Measurements from ENCODE around the gene MAP7D1.
"Not testable (repeated sequence)": the region's sequence is repeated elsewhere in the genome, so short reads cannot be mapped to it uniquely, and the experiment has no call there.

Gene MAP7D1

GRCh38 chr1:36154335-36154734, 1.6 kb upstream of the MAP7D1 start:
- no peak for DNase-seq

DNA sequence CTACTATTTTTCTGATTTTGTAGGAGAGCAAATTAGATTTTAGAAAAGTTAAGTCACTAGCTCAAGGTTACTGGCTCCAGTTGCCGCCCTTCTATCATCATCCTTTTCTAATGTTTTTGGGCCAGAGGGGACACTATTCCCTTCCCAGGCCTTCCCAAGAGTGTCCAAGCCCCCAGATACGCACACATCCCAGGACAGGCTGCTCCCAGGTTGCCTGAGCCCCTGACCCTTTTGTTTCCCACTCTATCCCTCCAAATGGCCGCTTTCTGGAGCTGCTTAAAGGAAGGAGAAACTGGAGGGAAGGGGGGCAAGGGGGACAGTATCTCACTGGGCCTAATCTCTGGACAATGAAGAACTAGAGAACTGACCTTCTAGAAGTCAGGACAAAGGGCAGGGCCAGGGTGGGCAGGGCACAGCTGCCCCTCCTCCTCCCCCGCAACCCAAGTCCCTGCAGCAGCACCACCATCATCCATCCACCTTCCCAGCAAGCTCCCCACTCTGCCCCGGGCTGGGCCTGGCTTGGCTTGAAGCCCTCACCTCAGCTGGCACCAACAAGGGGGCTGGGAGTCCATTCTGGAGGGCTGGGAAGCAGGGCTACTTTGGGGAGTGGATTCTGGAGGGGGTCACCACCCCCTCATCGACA, 1.1 kb upstream of the MAP7D1 start:
- DNase-seq: no peak

DNA sequence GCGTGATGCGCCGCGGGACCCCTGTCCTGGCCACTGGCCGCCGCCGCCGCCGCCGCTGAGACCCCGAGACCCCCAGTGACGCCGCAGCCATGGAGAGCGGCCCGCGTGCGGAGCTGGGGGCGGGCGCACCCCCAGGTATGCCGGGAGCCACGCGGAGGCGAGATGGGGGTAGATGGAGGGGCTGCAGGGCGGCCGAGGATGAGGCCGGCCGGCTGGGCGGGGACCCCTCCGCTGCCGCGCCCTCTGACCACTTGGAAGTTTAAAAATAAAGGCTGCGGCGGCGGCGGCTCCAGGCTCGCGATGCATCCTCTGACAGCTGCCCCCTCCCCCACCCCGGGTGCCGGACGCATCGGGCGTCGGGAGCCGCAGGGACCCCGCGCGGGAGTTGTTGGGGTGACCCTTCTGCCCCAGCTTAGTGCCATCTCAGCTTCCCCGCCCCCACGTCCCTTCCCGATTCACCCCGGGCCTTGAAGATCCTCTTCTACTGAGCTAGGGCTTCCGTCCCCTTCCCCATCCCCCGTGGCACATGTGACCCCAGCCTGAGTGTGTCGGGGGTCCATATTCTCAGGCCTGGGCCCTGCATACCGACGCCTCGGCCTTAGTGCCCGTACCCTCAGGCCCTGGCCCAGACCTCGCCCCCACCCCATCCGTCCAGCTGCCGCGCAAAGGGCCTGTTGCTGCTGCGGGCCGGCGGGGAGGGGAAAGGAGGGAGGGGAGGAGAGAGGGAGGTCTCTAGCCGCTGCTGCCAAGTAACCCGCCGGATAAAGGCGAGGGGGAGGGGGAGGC, 562 bp downstream of the MAP7D1 start:
- peak; percentile 68 for DNase-seq

- DNase-seq: no peak
Measured at GRCh38 chr1:36157115-36157903, 1.3 kb downstream of the MAP7D1 start.

GRCh38 chr1:36157973-36158826, 2.2 kb downstream of the MAP7D1 start:
- DNase-seq: no peak

GRCh38 chr1:36158827-36159252, 2.9 kb downstream of the MAP7D1 start:
- not testable (repeated sequence) for DNase-seq

- DNase-seq: no peak
Measured at GRCh38 chr1:36159614-36160387, 3.8 kb downstream of the MAP7D1 start.

DNA sequence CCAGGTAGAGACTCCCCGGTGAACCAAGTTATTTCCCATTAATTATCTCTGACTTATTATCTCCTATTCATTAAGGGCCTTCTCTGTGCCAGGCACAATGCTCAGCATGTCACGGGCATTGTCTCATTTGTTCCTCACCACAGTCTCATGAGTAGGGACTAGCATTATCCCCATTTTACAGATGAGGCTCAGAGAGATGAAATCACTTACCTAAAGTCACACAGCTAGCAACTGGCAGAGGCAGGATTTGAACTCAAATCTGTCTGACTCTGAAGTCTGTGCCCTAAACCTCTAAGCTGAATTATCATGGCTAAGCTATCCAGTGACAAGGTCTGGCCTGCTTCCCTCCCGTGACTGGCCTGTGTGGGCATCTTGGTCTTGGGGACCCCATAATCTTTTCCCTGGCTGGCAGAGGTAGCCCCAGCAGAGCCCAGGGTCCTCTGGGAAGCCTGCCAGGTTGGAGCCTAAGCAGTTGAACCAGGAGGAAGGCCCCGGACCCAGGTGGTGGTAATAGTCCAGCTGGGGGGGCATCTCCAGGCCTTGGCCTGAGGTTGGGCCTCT, 4.5 kb downstream of the MAP7D1 start:
- DNase-seq: no peak

DNA sequence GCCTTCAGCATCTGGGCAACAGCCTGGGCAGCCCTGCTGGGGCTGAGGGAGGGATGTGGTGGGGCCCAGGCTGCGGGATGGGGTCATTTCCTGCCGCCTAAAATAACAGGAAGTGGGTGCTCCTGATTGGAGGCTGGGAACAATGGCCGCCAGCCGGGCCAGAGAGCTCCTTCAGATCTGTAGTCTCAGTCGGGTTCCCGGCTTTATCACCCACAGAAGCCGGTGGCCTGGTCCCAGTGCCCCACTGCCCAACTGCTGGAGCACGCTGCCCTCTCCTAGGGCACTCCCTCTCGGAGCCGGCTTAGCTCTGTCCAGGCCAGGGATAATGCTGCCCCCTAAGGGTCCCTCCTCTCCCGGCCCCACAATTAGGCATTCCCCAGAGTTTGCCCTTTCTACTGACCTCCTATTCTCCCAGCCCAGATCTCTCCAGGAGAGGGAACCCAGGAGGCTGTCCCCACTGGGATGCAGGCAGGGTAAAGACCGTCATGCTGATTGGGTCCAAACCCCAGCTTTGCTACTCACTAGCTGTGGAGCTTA, 5.1 kb downstream of the MAP7D1 start:
- peak; percentile 45 for DNase-seq

DNA sequence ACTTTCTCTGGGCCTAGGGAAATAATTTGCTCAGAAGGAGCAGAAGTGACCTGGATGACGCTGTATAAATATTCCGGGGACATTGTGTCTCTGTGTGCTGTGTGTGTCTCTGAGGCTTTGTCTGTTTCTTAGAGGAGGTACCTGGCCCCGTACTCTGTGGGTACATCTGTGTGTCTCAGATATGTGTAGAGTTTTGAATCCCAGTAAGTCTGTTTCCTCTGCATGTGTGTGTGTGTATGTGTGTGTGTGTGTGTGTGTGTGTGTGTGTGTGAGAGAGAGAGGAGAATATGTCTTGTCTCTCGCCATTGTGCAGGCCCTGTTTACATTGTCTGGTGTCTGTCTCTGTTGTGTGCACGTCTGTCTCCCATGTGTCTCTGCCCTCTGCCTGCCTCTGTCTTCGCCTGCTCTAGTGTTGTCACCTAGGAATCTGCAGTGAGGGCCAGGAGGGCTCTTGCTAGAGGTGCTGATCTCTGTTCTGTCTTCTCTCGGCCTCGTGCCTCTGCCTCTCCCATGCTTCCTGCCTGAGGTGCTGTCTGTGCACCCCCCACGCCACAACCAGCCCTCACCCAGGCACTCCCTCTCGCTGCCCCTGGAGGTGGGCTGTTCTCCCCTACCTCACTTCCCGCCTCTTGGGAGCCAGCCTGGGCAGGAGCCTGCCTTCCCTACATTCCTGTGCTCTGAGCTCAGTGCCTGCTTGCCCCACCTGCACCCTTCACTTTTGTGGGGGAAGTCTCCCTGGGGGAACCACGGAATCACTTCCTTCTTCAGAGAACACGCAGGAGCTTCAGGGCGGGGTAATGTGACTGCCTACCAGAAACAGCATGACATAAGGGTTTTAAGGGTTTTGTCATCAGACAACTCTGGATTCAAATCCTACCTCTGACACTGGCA, 5.9 kb downstream of the MAP7D1 start:
- DNase-seq: peak; percentile 47

DNA sequence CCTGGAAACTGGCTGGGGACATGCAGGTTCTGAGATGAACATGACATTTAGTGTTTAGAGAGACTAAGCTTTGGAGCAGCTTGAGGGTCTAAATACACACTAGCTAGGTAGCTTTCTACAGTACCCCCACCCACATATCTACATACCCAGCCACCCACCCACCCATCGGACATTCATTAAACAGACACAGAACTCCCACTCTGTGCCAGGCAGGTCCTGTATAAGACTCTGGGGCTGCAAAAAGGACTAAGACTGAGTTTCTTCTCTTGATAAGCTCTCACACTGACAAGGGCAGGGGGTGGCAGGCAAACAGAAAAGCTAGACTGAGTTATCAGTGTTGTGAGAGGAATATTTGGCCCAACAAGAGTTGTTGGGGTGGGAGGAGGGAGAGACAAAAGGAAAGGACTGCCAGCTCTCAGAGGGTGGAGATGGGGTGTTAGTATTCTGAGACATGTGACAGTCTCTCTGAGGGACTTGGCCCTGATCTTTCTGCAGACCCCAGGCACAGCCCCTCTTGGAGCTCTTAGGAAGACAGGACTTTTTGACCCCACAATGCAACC, 6.8 kb downstream of the MAP7D1 start:
- DNase-seq: no peak

DNA sequence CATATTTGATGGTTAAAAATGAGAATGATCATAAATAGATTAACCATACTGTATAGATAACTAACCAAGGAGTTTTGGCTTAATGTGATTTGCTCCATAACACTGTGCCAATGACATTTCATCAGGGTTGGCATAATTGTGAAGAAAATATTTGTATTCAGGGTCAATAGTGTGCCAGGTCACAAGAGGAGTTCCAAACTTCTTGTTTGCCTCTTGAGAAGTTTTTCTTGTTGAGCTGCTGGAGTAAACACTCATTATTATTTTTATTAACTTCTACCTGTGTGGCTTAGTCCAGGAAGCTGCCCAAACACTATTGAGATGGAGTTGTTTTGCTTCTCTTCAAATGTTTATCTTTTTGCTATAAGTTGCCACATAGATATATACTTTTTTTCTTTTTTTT, 7.5 kb downstream of the MAP7D1 start:
- no peak for DNase-seq

- no peak for DNase-seq
Measured at GRCh38 chr1:36164361-36164760, 8.4 kb downstream of the MAP7D1 start.

DNA sequence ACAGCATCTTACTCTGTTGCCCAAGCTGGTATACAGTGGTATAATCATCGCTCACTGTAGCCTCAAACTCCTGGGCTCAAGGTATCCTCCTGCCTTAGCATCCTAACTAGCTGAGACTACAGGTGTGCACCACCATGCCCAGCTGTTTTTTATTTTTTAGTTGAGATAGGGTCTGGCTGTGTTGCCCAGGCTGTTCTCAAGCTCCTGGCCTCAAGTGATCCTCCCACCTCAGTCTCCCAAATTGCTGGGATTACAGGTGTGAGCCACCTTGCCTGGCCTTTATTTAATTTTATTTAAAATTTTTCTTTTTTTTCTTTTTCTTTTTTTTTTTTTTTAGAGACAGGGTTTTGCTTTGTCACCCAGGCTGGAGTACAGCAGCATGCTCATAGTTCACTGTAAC, 9.2 kb downstream of the MAP7D1 start:
- DNase-seq: no peak

DNA sequence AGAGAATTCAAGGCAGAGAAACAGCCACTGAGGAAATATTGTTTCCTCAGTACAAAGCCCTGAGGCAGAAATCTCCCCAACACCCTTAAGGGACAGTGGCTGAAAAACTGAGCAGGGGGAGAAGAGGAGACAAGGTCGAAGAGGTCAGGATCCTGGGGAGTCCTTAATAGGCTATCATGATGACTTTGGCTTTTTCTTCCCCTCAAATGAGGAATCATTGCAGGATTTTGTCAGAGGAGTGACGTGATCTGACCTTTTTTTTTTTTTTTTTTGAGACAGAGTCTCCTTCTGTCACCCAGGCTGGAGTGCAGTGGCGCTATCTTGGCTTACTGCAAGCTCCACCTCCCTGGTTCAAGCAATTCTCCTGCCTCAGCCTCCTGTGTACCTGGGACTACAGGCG, 10.2 kb downstream of the MAP7D1 start:
- DNase-seq: no peak

DNA sequence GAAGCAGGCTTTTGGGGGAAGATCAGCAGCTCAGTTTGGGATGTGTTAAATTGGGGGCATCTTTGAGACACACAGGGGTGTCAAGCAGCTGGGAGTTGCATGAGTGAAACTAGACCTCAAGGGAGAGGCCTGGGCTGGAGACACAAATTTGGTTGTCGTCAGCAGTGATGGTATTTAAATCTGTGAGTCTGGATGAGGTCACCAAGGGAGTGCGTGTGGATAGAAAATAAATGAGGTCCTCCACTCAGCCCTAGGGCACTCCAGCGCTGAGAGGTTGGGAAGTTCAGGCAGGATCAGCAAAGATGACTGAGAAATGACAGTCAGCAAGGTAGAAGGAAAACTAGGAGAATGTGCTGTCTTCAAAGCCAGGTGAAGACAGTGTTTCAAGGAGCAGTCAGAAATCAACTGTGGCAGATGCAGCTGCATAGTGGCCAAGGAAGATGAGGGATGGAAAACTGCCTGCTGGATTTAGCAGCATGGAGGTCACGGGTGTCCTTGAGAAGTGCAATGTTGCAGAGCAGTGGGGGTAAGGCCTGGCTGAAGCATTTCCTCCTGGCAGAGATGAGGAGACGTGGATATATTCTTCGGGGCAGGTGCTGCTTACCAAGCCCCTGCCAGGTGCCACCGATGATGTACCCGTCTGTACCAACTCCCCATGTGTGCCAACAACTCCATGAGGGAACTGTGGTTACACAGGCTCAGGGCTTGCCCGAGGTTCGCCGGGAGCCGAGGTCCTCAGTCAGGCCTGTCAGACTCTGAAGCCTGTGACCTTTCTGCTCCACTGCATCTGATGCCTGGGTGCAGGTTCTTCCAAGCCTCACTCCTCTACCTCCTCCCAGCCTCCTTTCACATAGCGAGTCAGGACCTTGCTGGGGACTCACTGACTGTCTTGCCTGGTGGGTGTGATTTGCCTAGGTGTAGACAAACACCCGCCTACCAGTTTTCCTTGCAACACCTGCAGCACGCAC, 11.3 kb downstream of the MAP7D1 start:
- no peak for DNase-seq

DNA sequence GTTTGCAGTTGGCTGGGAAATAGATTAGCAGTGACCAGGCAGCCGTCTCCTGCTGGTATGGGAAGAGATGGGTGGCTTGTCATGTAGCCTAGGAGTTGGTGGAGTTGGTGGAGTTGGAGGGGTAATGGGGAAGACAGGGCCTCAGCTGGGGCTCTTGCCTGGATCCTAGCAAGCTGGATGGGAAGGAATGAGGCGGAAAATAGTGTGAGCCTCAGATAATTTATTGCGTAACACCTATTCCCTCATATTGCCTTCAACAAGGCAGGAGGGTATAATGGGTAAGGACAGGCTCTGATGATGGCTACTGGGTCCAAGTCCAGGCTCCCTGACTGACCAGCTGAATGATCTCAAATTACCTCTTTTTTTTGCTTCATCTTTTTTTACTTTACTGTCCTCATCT, 12.6 kb downstream of the MAP7D1 start:
- no peak for DNase-seq

DNA sequence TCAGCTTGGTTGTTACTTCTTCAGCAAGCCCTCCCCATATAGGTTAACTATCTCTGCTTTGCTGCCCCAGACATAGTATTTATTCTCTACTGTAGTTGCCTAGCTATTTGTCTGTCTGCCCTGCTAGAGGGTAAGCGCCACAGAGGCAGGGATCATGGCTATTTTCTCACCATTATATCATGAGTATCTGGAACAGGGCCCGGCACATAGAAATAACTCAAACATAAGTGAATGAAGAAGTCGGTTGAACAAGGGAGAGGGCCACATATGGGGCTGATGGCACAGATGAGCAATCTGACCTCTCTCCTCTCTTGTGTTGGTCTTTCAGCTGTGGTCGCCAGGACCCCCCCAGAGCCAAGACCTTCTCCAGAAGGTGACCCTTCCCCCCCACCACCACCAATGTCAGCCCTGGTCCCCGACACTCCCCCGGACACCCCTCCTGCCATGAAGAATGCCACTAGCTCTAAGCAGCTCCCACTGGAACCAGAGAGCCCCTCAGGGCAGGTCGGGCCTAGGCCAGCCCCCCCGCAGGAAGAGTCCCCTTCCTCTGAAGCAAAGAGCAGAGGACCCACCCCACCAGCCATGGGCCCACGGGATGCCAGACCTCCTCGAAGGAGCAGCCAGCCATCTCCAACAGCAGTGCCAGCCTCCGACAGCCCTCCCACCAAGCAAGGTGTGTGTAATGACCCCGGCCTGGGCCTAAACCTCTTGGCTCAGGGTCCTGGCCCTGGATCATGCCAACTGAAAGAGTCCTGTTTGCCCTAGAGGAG, 14.9 kb downstream of the MAP7D1 start:
- no peak for DNase-seq

Data from activated naive CD4-positive, alpha-beta T cell treated with anti-CD3 and anti-CD28 coated beads, Interleukin-2, amount 50 U/mL, for 16 hours (primary cell).